ENCODE data around the gene FBXO21.

DNA sequence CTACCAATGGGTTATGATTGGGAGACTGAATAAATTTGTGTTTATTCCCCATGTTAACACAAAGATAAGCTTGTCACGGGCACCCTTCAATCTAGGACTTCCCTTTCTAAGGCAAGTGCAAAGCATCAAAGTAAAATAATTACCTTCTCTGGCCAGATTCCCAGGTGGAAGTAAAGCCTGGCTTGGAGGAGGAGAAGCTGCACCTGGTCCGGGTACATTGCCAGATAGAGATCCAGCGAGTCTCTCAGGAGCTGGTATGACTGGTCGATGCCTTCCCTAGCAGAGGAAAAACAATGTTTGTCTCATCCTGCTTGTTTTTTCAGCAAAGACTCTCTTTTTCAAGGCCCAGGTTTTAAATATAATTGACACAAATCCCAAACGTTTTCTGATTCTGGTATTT lies 24.9 kb downstream of the FBXO21 start:
- TF ChIP-seq, protein P1, sequence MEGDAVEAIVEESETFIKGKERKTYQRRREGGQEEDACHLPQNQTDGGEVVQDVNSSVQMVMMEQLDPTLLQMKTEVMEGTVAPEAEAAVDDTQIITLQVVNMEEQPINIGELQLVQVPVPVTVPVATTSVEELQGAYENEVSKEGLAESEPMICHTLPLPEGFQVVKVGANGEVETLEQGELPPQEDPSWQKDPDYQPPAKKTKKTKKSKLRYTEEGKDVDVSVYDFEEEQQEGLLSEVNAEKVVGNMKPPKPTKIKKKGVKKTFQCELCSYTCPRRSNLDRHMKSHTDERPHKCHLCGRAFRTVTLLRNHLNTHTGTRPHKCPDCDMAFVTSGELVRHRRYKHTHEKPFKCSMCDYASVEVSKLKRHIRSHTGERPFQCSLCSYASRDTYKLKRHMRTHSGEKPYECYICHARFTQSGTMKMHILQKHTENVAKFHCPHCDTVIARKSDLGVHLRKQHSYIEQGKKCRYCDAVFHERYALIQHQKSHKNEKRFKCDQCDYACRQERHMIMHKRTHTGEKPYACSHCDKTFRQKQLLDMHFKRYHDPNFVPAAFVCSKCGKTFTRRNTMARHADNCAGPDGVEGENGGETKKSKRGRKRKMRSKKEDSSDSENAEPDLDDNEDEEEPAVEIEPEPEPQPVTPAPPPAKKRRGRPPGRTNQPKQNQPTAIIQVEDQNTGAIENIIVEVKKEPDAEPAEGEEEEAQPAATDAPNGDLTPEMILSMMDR (IDR thresholded peaks at IDR 0.05; ENCODE audit: insufficient read depth, low read depth, low read length), result no peak
- TF ChIP-seq EZH2 (IDR thresholded peaks at IDR 0.05; ENCODE audit: insufficient read depth, low read length), result no peak

All from astrocyte (in vitro differentiated cells and primary cell).